Measurements from ENCODE around the gene TRIM47.

TRIM47 gene

DNA sequence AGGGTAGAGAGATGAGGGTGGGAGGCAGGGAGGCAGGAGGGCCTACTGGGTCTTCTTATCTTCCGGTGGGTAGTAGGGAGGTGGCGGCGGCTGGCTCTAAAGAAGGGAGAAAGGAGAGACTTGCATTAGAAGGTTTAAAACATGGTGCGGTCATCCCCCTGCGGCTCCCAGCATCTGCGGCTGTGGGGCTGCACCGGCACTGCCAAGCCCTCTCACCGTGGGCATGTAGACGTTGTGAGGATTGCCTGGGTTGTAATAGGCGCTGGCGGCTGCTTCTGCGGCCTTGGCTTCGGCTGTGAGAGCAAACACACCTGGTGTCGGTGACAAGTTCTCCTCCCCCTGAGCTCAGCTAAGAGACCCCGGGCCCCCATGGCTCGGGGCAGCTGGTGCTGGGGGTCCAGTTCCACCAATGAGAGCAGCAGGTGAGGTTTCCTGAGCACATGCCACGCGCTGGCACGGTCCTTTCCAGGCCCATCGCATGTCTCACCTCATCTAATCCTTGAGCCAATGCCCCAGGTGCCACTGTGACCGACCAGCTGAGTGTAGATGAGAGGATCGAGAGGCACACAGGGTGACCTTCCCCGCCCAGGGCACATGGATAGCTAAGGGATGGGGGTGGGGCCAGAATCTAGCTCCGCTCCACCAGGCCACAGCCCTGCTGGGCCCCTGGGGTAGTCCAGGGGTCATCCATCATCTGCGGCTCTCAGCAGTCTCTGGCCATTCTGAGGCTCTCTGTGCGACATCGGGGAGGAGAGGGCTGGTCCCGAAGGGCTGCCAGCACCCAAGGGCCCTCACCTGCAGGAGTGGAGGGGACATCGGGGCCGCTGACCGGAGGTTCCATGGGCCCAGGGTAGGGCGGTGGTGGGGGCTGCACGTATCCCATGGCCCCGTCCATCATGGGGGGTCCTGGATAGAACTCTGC lies 31.4 kb downstream of the TRIM47 start:
- no peak for DNase-seq (ENCODE audit: low spot score)

DNA sequence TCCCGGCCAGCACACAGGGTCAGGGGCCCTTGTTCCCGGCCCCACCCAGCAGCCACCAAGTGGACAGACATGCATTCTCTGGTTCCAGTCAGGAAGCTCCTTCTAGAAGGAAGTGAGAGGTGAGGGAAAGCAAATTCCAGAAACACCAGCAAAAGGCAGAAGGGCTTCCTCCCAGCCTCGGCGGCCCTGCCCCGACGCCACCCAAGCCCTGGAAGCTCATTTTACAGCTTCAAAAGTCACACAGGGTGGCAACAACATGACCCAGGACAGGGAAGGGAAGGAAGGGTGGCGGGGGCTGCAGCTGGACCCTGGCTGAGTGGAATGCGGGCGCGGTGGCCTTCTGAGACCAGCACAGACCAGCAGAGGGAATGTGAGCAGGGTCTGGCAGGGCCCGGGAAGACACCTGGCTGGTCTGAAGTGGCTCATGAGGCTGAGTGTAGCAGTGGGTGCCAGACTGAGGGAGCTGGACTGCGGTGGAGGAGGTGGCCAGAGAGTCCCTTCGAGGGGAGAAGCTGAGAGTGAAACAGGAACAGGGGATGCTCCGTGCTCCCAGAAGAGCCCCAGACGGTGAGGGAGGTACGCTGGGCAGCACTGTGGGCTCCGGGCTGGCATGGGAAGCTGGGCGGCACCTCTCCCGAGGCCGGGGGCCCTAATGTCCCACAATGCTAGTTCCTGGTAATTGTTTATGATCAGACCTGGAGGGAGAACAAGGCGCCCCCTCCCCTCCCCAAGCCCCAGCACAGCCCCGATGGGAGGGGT lies 32.3 kb downstream of the TRIM47 start:
- peak; percentile 10 for DNase-seq (ENCODE audit: low spot score)

GRCh38 chr17:75845058-75845711 lies 33.2 kb downstream of the TRIM47 start:
- peak; percentile 91 for DNase-seq (ENCODE audit: low spot score)

DNA sequence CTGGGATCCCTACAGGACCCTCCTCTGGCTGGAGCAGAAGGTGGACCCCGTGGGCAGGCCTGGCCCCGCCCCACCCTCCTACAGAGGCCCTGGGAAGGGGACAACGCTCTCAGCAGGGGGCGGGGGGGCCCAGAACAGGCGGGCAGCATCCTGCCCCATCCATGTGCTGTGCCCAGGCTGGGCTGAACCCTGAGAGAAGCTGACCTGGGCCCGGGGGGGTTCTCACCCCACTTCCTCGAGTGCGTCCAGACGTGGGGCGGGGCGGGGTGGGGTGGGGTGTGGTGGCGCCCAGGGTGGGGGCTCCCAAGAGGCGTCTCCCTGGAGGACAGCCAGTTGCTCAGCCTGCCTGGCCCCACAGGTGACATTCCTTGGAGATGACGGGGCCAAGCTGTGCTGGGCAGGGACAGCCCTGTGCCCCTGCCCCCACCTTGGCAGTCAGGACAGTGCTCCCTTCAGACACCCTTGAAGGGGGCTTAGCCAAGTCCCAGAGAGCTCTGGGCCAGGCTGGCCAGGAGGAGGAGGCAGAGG lies 33.8 kb downstream of the TRIM47 start:
- DNase-seq (ENCODE audit: low spot score) = peak; percentile 74

GRCh38 chr17:75843577-75844529 lies 34.5 kb downstream of the TRIM47 start, which contains the start of gene UNC13D:
UNC13D (minus strand) TSS chr17:75844404; CDS start chr17:75844337, 67 bp downstream.
- peak; percentile 6 for DNase-seq (ENCODE audit: low spot score)

DNA sequence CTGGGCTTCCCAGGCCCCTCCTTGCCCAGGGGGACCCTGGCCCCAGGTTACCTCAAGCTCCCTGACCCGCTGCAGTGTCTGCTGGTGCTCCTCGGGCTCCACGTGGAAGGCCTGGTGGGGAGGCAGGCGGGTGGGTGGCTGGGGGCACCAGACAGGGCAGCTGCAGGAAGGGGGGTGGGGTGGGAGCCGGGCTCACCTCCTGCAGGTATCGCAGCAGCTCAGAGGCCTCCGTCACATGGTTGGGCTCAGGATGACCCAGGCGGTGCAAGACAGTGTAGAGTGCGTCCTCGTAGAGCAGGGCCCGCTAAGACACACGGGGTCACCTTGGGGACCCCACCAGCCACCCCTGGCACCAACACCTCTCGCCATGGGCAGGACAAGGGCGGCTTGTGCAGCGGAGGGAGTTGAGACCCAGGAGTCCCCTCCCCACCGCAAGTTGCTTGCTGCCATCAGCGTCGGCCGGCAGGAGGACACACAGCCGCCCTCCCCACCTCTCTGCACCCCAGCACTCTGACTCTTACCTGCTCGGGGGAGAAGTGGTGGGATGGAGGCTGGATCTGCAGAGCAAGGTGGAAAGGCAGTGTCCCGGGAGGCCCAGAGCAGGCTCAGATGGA lies 35.3 kb downstream of the TRIM47 start:
- DNase-seq (ENCODE audit: low spot score) = no peak

DNA sequence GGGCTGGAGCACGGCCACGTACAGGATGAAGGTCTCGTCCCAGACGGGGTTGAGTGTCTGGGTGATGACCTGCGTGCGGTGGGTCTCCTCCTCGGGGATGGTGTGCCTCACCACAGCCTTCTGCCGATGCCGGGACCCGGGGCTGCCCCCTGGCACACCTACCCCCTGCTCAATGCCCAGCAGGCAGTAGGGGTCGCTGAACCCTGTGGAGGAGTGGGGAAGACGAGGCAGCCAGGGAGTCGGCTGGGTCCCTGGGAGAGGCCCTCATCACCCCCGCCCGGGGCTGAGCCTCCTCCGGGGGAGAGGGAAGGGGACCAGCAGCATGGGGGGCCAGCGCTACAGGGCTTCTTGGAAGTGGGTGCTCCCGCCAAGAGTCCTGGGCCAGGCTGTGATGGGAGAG lies 36.0 kb downstream of the TRIM47 start:
- DNase-seq (ENCODE audit: low spot score) = no peak

GRCh38 chr17:75840799-75841164 lies 37.6 kb downstream of the TRIM47 start:
- no peak for DNase-seq (ENCODE audit: low spot score)

GRCh38 chr17:75839942-75840798 lies 38.2 kb downstream of the TRIM47 start:
- no peak for DNase-seq (ENCODE audit: low spot score)

GRCh38 chr17:75838410-75838809 lies 40.0 kb downstream of the TRIM47 start:
- no peak for DNase-seq (ENCODE audit: low spot score)

DNA sequence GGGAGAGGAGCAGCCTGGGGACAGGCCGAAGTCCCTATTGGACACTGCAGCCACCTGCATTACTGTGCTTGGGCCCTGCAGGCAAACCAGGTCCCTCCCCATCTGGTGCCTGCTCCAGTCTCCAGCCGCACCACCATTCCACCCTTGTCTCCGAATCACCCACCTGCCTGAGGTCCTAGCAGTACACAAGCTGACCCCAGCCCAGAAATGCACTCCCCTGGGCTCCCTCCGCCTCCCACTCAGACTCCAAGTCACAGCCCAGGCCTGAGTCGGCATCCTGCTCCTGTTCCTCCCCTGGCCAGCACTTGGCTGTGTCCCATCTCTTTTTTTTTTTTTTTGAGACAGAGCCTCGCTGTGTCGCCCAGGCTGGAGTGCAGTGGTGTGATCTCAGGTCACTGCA lies 40.5 kb downstream of the TRIM47 start:
- no peak for DNase-seq (ENCODE audit: low spot score)

GRCh38 chr17:75836605-75837004 lies 41.8 kb downstream of the TRIM47 start:
- no peak for DNase-seq (ENCODE audit: low spot score)

DNA sequence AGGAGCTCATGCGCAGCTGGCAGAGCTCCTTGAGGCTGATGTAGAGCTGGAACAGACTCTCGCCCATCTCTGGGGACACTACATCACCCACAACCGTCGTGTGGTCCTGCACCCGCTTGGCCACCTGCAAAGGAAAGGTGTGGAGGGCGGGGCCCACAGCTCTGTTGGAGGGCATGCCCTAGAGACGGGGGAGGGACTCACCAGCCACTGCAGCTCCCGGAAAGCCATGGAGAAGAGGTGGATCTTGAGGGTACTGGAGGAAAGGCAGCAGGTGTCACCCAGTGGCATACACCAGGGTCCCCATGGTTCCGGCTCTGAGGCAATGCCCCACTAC lies 42.8 kb downstream of the TRIM47 start:
- DNase-seq (ENCODE audit: low spot score) = no peak

- DNase-seq (ENCODE audit: low spot score) = peak; percentile 82
Observed at GRCh38 chr17:75834928-75835653, 43.3 kb downstream of the TRIM47 start.

GRCh38 chr17:75834279-75834920 lies 44.0 kb downstream of the TRIM47 start:
- DNase-seq (ENCODE audit: low spot score) = no peak

DNA sequence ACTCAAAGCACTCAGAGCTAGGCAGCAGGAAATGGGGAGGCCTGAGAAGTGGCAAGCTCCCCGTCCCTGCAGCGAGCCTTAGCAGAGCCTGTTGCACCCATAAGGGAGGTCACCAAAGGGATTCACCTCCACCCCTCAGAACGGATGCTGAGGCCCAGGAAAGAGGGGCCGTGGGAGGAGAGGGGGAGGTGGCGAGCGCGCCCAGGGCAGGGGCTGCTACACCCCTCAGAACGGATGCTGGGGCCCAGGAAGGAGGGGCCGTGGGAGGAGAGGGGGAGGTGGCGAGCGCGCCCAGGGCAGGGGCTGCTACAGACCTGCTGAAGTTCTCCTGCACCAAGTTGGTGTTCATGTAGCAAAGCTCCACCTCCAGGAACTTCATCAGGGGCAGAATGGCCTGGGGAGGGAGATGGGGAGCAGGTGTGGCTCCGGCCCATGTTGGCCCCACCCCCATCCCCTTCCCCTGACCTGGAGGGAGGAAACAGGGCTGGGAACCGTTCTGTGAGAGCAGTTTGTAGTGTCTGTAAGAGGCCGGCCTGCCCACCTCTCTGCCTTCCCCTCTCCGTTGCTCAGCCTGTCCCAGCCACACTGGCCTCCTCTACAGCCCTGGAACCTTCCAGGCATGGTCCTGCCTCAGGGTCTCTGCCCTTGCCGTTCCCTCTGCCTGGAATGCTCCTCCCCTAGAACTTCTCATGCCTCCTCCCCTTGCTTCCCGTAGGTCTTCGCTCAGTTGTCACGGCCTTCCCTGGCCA lies 45.6 kb downstream of the TRIM47 start:
- peak; percentile 78 for DNase-seq (ENCODE audit: low spot score)

- no peak for DNase-seq (ENCODE audit: low spot score)
Observed at GRCh38 chr17:75832164-75832651, 46.2 kb downstream of the TRIM47 start.
